DMS153 (cell line): Measurements from ENCODE around the gene RFESD.

ENCODE experiments used
- DNase-seq: peaks from one replicate; lab custom pipeline; 2025; lab: John Stamatoyannopoulos, UW

RFESD gene

DNA sequence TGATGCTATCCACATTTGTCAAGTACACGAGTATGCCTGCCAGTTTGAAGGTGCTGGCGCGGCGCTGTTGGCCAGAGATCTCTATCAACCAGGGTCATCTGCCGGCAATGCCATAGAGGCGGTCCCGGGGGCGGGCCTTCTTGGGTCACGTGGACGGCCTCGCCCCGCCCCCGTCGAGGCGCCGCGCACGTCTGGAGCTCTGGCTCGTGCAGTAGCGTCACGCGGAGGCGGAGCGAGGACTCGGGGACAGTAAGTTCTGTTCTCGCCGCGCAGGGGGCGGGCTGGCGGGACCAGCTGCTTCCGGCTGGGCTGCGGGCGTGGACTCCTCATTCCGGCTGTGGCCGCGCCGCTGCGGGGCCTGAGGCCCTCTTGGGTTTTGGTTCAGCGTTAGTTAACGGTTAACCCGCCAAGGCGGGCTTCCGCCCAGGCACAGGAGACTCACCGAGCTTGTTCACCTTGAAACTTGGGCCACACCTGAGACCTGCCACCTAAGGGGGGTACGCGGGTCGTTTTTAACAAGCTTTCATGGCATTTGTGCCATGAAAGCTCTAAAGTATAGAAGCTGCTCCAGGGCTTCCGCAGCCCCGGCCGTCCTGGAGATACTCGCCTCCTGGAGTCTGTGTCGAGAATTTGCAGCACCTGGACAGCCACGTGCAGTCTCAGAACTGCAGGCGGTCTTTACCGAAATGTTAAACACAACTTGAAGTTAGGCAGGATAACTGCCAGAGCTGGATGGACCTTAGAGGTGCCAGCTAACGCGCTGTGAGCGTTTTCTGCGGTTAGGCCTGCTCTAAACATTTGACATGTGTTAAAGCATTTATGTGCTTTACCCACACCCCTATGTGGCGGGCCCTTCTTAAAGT lies at the start of gene RFESD:
RFESD (plus strand) TSS at position 209 of the 863 bp plus-strand sequence. CDS start 5,495 bp downstream, outside the sequence.
- peak; percentile 88 for DNase-seq

DNA sequence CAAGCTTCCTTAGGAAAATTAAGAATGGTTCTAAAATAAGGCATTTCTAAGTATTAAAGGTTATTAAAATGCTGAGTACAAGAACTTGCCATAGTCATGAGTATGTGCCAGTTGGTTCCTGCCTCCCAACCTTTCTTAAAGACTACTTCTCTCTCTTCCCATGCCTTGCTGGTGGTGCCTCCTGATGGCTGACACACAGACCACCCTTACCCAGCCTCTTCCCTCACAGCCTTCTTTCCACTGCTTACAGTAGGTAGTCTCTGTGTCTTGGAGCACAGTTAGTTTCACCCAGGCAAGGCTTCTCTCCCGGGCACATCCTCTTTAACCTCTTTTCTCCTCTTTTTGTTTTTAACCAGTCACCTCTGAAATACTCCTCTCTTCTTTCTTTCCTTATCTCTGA lies 47.3 kb upstream of the RFESD start:
- no peak for DNase-seq

DNA sequence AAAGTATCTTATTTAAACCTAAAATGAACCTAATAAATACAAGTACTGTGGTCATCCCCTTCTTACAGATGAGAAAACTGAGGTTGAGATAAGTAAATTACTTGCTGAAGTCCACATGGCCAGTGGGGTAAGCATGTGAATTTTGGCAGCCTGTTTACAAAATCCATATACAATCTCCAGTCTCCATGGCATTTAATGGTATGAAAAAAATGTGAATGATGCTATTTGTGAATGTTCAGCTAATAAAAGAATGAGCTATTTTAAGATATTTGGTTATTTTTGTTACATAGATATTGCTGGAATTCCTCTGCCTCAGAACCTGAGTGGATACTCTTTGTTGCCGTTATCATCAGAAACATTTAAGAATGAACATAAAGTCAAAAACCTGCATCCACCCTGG lies 46.0 kb upstream of the RFESD start:
- DNase-seq, result no peak

DNA sequence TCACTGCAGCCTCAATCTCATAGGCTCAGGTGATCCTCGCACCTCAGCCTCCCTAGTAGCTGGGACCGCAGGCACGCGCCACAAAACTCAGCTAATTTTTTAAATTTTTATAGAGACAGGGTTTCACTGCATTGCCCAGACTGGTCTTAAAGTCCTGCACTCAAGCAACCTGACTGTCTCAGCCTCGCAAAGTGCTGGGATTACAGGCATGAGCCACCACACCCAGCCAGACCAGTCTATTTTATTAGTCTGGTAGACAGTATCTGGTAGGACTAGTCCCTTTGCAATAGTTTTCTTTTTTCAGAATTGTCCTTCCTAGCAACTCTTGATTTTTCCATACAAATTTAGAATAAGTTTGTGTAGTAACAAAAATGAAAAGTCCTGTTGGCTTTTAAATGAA lies 40.8 kb upstream of the RFESD start:
- DNase-seq, result no peak

DNA sequence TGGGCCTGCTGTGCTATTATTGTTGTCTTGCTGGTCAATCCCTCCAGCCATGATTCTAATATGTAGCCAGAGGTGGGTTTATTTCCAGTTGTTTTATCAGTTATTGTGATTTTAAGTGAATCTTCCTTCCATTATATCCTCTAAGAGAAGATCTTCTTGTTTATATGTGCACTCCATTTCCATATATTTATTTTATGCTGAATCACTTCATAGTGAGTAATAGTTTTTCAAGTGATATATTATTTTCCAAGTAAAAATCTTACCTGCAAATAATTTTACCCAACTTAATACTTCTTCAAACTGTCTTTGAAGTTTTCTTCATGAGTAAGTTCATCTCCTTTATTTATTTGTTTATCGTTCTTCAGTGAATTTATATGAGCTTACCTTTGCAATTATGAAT lies 40.2 kb upstream of the RFESD start:
- no peak for DNase-seq

DNA sequence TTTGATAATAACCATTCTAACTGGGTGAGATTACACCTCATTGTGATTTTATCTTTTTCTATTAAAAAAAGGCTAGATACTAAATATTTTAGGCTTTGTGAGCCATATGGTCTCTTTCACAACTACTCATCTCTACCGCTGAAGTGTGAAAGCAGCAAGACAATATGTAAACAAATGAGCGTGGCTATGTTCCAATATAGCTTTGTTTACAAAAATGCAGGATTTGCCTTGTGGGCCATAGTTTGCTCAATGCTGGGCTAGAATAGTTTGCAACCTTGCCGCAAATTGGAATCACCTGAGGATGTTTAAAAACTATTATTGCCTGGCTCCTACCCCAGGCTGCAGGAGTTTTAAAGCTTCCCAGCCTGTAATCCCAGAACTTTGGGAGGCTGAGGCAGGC lies 36.9 kb upstream of the RFESD start:
- no peak for DNase-seq

DNA sequence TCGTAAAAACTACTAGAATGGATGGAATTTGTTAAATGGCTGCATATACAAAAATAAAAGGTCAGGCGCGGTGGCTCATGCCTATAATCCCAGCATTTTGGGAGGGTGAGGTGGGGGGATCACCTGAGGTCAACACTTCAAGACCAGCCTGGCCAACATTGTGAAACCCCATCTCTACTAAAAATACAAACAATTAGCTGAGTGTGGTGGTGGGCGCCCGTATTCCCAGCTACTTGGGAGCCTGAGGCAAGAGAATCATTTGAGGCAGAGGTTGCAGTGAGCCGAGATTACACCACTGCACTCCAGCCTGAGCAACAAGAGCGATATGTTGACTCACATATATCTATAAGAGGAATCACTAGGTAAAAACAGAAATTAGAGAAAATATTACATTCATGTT lies 36.0 kb upstream of the RFESD start:
- DNase-seq, result no peak

DNA sequence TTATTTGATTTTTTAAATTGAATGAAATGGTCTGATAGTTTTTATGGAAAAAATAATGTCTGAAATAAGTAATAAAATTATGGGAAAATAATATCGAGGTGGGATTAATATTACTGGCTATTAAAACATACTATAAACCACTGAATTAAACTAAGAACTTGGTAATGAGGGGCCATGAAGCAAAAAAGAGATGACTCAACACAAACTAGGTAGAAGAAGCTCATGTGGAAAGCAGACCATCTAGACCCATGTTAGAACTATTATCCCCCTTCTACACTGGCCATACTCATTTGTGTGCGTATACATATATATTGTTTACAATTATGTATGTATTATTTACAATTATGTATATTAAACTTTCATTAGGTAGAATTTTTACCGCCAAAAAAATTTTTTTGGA lies 35.2 kb upstream of the RFESD start:
- DNase-seq, result no peak

DNA sequence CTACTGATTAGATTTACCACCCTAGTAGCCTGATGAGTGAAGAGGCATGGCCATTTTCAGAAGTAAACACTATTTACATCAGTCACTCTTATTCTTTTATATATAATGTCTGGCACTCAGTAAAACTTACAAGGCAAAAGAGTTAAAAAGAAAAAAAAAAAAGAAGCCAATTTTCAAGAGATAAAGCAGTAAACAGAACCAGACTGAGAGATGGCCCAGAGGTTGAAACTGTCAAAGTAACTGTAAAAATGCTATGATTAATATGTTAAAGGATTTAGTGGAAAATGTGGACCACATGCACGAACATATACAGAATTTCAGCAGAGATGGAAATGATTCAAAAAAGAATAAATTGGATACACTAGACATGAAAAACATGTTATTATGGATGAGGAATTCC lies 33.1 kb upstream of the RFESD start:
- DNase-seq, result no peak

DNA sequence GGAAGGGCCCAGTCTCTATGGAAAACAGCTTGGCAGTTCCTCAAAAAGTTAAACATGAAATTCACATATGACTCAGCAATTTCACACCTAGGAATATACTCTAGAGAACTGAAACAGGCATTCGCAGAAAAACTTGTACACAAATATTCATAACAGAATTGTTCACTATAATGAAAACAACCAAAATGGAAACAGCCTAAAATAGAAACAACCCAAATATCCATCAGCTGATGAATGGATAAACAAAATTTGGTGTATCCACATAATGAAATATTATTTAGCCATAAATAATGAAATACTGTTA lies 31.5 kb upstream of the RFESD start:
- no peak for DNase-seq

DNA sequence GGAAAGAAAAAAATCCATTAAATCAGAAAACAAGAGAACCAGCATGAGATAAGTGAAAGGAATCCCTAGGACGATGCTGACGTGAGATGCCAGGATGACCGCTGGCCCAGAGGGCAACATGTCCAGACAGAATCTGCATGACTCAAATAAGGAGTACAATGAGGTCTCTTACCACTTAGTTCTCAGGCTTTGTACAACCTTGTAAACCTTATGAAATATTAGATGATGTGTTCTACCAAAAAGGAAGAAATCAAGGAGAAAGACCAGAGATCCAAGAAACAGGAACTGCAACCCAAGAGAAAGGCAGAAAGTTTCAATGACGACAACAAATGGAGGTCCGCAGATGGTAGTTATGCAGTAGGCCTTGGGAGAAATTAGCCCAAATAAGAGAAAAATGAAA lies 29.5 kb upstream of the RFESD start:
- no peak for DNase-seq

DNA sequence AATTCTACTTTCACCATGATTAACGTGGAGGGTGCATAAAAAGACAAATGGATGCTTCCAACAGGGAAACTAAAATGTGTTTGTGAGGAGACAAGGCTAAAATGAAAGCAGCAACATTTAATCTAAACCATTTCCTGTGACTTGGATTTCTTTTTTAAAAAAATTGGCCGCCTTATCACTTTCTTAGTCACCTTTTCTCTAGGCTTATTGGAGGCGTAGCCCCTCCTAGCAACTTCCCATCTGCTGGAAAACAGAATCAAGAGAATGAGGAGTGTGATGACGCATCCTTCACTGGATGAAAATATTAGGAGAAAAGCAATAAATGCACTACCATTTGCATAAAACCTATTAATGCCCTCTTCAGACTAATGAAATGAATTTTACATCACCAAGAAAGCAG lies 27.5 kb upstream of the RFESD start:
- no peak for DNase-seq

DNA sequence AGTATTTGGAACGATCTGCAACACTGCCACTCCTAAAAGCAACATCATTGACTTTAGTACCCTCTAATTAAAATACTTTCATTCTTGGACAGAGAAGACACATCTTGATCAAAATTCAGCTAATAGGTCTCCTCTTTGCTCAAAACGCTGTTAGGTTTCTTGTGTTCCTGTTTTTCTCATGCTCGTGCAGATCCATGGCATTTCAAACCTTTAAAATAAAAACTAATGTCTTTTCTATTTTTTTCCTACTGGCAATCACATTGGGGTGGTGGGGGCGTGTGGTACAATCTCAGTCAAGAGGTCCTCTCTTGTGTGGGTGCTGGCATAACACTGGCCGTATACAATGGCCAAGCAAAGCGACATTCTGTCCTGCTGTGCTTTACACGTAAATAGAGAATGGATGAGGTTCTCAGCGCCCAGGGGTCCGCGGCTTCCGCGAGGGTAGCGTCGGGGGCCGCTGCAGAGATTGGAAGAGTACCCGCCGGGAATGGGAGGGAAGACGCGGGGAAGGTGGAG lies 27.0 kb upstream of the RFESD start:
- DNase-seq, result no peak

DNA sequence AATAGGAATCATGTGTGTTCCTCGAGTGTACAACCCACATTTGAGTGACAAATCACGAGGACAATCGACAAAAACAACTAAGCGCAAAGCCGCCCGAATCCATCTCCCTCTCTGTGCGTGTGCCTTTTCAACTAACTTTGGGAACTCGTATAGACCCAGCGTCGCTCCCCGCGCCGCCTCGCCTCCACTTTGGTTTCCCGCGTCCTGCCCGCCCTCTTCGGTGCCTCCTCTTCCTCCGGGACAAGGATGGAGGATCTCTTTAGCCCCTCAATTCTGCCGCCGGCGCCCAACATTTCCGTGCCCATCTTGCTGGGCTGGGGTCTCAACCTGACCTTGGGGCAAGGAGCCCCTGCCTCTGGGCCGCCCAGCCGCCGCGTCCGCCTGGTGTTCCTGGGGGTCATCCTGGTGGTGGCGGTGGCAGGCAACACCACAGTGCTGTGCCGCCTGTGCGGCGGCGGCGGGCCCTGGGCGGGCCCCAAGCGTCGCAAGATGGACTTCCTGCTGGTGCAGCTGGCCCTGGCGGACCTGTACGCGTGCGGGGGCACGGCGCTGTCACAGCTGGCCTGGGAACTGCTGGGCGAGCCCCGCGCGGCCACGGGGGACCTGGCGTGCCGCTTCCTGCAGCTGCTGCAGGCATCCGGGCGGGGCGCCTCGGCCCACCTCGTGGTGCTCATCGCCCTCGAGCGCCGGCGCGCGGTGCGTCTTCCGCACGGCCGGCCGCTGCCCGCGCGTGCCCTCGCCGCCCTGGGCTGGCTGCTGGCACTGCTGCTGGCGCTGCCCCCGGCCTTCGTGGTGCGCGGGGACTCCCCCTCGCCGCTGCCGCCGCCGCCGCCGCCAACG lies 26.3 kb upstream of the RFESD start, which contains the start of gene GPR150:
GPR150 (plus strand) TSS at position 58 of the 840 bp plus-strand sequence; CDS start at position 247, 189 bp downstream.
- DNase-seq, result peak; percentile 2

DNA sequence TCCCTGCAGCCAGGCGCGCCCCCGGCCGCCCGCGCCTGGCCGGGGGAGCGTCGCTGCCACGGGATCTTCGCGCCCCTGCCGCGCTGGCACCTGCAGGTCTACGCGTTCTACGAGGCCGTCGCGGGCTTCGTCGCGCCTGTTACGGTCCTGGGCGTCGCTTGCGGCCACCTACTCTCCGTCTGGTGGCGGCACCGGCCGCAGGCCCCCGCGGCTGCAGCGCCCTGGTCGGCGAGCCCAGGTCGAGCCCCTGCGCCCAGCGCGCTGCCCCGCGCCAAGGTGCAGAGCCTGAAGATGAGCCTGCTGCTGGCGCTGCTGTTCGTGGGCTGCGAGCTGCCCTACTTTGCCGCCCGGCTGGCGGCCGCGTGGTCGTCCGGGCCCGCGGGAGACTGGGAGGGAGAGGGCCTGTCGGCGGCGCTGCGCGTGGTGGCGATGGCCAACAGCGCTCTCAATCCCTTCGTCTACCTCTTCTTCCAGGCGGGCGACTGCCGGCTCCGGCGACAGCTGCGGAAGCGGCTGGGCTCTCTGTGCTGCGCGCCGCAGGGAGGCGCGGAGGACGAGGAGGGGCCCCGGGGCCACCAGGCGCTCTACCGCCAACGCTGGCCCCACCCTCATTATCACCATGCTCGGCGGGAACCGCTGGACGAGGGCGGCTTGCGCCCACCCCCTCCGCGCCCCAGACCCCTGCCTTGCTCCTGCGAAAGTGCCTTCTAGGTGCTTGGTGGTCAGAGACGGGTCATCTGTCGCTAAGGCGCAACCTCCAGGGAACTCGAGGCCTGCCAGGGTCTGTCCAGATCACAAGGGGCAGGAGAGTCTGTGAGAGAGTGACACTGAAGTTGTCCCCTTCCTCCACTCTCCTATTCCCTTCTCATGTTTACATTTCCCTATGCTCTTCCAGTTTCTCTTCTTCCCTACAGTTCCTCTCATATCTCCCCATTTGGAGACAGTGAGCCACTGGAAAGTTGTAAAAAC lies 25.4 kb upstream of the RFESD start:
- DNase-seq, result no peak

DNA sequence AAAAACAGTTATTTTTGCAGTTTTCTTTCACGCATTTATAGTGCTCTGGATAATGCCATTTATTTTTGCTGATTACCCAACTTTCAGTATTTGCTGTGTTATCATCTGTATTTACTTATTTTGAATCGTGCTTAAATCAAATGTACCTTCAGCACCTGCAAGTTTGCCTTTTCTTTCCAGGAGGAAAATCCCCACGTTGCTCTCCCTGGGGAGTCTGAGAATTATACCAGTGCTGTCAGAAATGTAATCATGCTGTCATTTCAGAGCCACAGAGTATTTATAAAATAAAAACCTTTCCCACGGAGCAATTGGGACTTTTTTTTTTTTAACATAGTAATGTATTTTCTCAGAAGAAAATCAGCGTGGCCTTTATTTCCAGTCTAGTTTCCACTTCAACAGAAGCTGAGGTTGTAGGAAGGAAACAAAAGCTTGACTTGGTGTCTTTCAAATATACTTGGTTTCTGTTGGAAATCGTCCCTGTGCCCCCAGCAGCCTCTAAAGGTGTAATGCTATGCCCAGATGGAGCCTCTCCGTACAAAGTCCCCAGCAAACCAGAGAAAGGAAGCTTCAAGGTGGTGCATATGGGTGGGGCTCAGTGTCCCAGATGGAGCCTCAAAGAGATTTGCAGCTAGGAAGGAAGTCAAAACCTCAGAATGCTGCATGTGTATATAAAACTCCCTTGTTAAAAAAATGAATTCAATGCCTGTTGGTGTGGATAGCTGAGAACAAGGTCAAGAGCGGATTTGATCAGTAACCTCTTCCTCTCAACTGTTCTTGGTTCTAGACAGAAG lies 24.5 kb upstream of the RFESD start:
- DNase-seq, result no peak

DNA sequence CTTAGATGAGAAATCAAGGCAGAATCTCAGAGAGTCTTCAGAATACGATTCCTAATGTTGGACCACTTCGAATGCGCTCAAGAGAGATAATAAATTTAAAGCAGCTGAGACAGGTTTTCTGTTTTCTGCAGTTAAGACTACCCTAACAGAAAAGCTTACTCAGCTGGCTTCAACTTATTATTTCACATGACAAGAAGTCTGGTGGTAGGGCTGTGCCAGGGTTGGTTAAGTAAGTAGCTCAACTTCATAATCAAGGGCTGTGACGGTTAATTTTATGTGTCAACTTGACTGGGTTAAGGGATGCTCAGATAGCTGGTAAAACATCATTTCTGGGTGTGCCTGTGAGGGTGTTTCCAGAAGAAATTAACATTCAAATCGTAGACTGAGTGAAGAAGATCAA lies 22.9 kb upstream of the RFESD start:
- no peak for DNase-seq

DNA sequence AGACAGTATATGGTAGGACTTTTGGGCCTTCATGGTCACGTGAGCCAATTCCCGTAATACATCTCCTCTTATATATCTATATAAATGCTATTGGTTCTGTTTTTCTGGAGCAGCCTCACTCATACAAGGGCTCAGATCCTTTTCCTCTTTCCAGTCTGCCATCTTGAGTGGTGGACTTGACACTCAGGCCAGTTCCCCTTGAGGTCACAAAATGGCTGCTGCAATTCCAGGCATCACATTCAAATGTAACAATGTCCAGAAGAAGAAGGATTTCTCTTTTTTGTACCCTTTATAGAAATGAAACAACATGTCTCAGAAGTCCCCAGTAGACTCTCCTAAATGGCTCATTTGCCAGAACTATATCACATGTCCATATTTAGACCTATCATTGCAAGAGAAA lies 22.2 kb upstream of the RFESD start:
- DNase-seq, result no peak

DNA sequence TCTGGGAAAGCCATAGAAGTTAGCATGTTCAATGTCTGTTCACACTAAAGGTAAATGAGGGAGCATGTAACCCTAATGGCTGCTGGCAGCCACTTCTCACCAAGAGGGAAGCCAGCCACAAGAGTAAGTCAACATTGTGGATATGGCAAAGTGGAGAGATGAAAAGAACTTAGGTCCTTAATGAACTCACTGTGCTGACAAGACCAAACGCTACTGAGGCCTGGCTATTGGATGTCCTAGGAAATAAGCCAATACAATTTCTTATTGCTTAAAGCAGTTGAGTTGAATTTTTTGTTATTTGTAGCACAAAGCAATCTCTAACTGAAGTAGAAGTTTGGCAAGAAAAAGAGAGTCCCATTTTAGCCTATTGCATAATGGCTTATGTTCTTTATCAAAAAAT lies 19.9 kb upstream of the RFESD start:
- DNase-seq, result no peak

DNA sequence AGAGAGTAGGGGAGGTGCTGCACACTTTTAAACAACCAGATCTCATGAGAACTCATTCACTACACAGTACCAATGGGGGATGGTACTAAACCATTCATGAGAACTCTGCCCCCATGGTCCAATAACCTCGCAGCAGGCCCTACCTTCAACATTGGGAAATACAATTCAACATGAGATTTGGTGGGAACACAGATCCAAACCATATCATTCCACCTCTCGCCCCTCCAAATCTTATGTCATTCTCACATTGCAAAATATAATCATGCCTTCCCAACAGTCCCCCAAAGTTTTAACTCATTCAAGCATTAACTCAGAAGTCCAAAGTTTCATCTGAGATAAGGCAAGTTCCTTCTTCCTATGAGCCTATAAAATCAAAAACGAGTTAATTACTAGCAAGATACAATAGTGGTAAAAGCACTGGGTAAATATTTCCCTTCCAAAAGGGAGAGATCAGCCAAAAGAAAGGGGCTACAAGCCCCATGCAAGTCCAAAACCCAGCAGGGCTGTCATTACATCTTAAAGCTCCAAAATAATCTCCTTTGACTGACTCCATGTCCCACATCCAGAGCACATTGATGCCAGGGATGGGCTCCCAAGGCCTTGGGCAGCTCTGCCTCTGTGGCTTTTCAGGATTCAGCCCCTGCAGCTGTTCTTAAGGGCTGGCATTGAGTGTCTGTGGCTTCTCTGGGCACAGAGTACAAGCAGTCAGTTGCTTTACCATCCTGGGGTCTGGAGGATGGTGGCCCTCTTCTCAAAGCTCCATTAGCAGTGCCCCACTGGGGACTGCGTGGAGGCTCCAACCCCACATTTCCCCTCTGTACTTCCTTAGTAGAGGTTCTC lies 18.4 kb upstream of the RFESD start:
- DNase-seq, result no peak
